Heart right ventricle (tissue), 16 donors: ENCODE data around the gene RLF. TPM values are rescaled to one million over a fixed set of nuclear protein-coding genes. Genes with fewer than 3 reads are reported as not detected.

ENCODE experiments used
- ATAC-seq, 8 donors: fragments of 200-7000 bp; cut with Tn5 transposase; one replicate each; pipeline ENCODE4 v1.9.1; 2020; ENCODE audit warnings: mild to moderate bottlenecking in 8 of 8, moderate library complexity in 8 of 8, moderate number of reproducible peaks in 1 of 8
- DNase-seq, 2 donors: peaks; one replicate each; pipeline ENCODE4 v3.0.0-alpha.2; 2020
- H3K27ac ChIP-seq, 10 donors: fragments of 200-600 bp; sonication (generic) in 2 of 10; one replicate each; pipeline versions ENCODE4 v1.5.0 to v1.8.0; 2020 to 2022; ENCODE audit warnings: mild to moderate bottlenecking in 3 of 10
- H3K27me3 ChIP-seq, 7 donors: fragments of 200-600 bp; one replicate each; pipeline ENCODE4 v1.8.0; 2021 to 2022; ENCODE audit warnings: mild to moderate bottlenecking in 2 of 7
- H3K36me3 ChIP-seq, 9 donors: fragments of 200-600 bp; sonication (generic) in 1 of 9; one replicate each; pipeline versions ENCODE4 v1.5.0 to v1.8.0; 2020 to 2022; ENCODE audit warnings: mild to moderate bottlenecking in 2 of 9
- H3K4me1 ChIP-seq, 9 donors: fragments of 200-600 bp; sonication (generic) in 1 of 9; one replicate each; pipeline versions ENCODE4 v1.5.0 to v1.8.0; 2020 to 2022; ENCODE audit warnings: mild to moderate bottlenecking in 4 of 9
- H3K4me3 ChIP-seq, 10 donors: fragments of 200-600 bp; sonication (generic) in 2 of 10; one replicate each; pipeline versions ENCODE4 v1.5.0 to v1.8.0; 2020 to 2022; ENCODE audit warnings: mild to moderate bottlenecking in 7 of 10, moderate library complexity in 2 of 10
- H3K9me3 ChIP-seq, 11 donors: fragments of 200-600 bp in 10 of 11; sonication (generic) in 2 of 11; one replicate each; pipeline versions ENCODE4 v1.5.0 to v1.8.0; 2013 to 2022; ENCODE audit warnings: mild to moderate bottlenecking in 2 of 11, control low read depth in 1 of 11, moderate library complexity in 1 of 11
- CTCF ChIP-seq, 9 donors: fragments of 200-600 bp; sonication (generic) in 2 of 9; IDR thresholded peaks; one replicate each; pipeline versions ENCODE4 v1.5.0 to v1.8.0; 2021 to 2022; ENCODE audit warnings: antibody characterized with exemption in 9 of 9, mild to moderate bottlenecking in 5 of 9, moderate library complexity in 1 of 9
- WGBS, 2 donors: extraction: QIAGEN DNeasy Blood & Tissue Kit; methylation state at CpG; one replicate each; pipeline ENCODE4 v1.1.7; 2013; ENCODE audit warnings: inconsistent platforms in 1 of 2; 5-methylcytosine and 5-hydroxymethylcytosine counted together
- intact Hi-C, 10 donors: fragments of 100-400 bp; cut with DNase I; formaldehyde crosslinking; loops; one replicate each; pipeline versions ENCODE4 v1.11.1 to v1.14.2; 2022
- long read RNA-seq, 3 donors: library from polyadenylated mRNA; unstranded; transcript quantifications; one replicate each; pipeline ENCODE4 v2.0.0, GENCODE V29; 2020 to 2021
- polyA plus RNA-seq, 2 donors: library from polyadenylated mRNA; stranded (reverse); fragments of 200-250 nt; gene quantifications; one replicate each; pipeline ENCODE4 v1.2.3, GENCODE V29; 2013
- total RNA-seq, 10 donors: library from RNA; stranded (reverse); fragmentation: NEBNext Ultra II Directional in 3 of 10; extraction: Animal tissue kit (Norgen Biotek cat#: 25700) in 3 of 10; gene quantifications; one replicate each; pipeline versions ENCODE4 v1.2.1 to v1.2.4, GENCODE V29; 2021 to 2023
- donor health status: Arrhythmogenic right ventricular cardiomyopathy.
- donor health status: ischemic (EF 13 %, LVEDD 7.1; RV severe dilation, severe dysfunction).
- donor health status: healthy with polysubstance abuse.
- donor health status: DM: no; HTN: yes; CAD: no.
- donor health status: DM: no; HTN: no; CAD: no.
- donor health status: ischemic (EF 25% LVEDD 6.9; RV normal size, moderate dysfunction).
- donor health status: ischemic (EF 25% LVEDD 5.7; RV mildly dilated, moderate dysfunction).
- donor health status: healthy.
- donor health status: DM: yes; HTN: yes; CAD: no.
- donor health status: Ischemic cardiomyopathy.
- donor health status: ischemic (EF 35%, LVEDD 5.7; RV mildly dilated, moderate dysfunction).
- donor health status: nonischemic (EF 11% LVEDD 7.7; RV severe dilation, severe dysfunction).
- donor health status: DM: yes; HTN: yes; CAD: no.
- donor health status: PGD.
- donor health status: ischemic (EF 29% LVEDD 5.4; RV normal size, mild dysfunction).
- donor health status: nonischemic (EF 23%, LVEDD 6.1; RV moderate dilation, normal function).

The RLF gene, protein sequence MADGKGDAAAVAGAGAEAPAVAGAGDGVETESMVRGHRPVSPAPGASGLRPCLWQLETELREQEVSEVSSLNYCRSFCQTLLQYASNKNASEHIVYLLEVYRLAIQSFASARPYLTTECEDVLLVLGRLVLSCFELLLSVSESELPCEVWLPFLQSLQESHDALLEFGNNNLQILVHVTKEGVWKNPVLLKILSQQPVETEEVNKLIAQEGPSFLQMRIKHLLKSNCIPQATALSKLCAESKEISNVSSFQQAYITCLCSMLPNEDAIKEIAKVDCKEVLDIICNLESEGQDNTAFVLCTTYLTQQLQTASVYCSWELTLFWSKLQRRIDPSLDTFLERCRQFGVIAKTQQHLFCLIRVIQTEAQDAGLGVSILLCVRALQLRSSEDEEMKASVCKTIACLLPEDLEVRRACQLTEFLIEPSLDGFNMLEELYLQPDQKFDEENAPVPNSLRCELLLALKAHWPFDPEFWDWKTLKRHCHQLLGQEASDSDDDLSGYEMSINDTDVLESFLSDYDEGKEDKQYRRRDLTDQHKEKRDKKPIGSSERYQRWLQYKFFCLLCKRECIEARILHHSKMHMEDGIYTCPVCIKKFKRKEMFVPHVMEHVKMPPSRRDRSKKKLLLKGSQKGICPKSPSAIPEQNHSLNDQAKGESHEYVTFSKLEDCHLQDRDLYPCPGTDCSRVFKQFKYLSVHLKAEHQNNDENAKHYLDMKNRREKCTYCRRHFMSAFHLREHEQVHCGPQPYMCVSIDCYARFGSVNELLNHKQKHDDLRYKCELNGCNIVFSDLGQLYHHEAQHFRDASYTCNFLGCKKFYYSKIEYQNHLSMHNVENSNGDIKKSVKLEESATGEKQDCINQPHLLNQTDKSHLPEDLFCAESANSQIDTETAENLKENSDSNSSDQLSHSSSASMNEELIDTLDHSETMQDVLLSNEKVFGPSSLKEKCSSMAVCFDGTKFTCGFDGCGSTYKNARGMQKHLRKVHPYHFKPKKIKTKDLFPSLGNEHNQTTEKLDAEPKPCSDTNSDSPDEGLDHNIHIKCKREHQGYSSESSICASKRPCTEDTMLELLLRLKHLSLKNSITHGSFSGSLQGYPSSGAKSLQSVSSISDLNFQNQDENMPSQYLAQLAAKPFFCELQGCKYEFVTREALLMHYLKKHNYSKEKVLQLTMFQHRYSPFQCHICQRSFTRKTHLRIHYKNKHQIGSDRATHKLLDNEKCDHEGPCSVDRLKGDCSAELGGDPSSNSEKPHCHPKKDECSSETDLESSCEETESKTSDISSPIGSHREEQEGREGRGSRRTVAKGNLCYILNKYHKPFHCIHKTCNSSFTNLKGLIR (N-terminal part only)
- total RNA-seq (10 to 100 TPM; 10.2 to 17.3 (median 12.6) TPM), polyA plus RNA-seq (1 to 10 TPM; 3.8 to 4.0 TPM)
- long read RNA-seq, donor 1, full-length matches to known transcripts, result 8 of 15 reads
- long read RNA-seq, donor 1, partial matches to known transcripts, result 3 of 15 reads
- long read RNA-seq, donor 1, other reads (novel, unspliced or antisense), result 4 of 15 reads
- long read RNA-seq, donor 2, full-length matches to known transcripts, result 11 of 17 reads
- long read RNA-seq, donor 2, partial matches to known transcripts, result 1 of 17 reads
- long read RNA-seq, donor 2, other reads (novel, unspliced or antisense), result 5 of 17 reads
- long read RNA-seq, donor 3, full-length matches to known transcripts, result 78 of 97 reads
- long read RNA-seq, donor 3, partial matches to known transcripts, result 1 of 97 reads
- long read RNA-seq, donor 3, other reads (novel, unspliced or antisense), result 18 of 97 reads

GRCh38 chr1:40161125-40161887 is at the start of gene RLF:
Gene RLF, plus strand, starts transcription at chr1:40161387. Its CDS starts 13 bp downstream, at chr1:40161400.
- WGBS, 2 donors, result 0% methylated on average over 61 to 62 of the region's 62 CpGs
- peak within 1 kb of the TSS; percentile 59 to 98 (median 92) for H3K27ac ChIP-seq
- H3K27me3 ChIP-seq, result no peaks in the 10 kb centered on the region
- peak; percentile 94 to 95 for DNase-seq
- intact Hi-C loops, result loop anchor here in 5 of 10 donors (2.0 to 10.0 kb wide), 4 partner anchors 73 to 151 kb away; partner anchors contain the start of gene ZMPSTE24 (in 2 of the 5)
- peak; percentile 99 to 100 (median 100) for ATAC-seq
- no peaks in the 10 kb centered on the region for H3K36me3 ChIP-seq
- no peak for TF ChIP-seq CTCF (IDR thresholded peaks at IDR 0.05)
- peak within 1 kb of the TSS; percentile 59 to 97 (median 90) for H3K4me3 ChIP-seq
- H3K9me3 ChIP-seq, result no peaks in the 10 kb centered on the region
- H3K4me1 ChIP-seq, result peaks cover 0 to 48% (median 40%) of the 10 kb centered on the region in 9 donors

GRCh38 chr1:40114400-40114799 is 46.8 kb upstream of the RLF start:
- ATAC-seq, result no peak
- intact Hi-C loops, result no loop called here
- H3K4me1 ChIP-seq, result no peaks in the 10 kb centered on the region
- H3K9me3 ChIP-seq, result peaks cover 0 to 24% (median 6%) of the 10 kb centered on the region in 11 donors
- WGBS, 2 donors, result 86 to 87% methylated on average over 3 of the region's 3 CpGs
- no peak overlapping the region for H3K27ac ChIP-seq
- peaks cover 0 to 49% (median 16%) of the 10 kb centered on the region in 7 donors for H3K27me3 ChIP-seq
- no peaks in the 10 kb centered on the region for H3K36me3 ChIP-seq
- no peak overlapping the region for H3K4me3 ChIP-seq
- TF ChIP-seq CTCF (IDR thresholded peaks at IDR 0.05), result no peak
- no peak for DNase-seq

DNA sequence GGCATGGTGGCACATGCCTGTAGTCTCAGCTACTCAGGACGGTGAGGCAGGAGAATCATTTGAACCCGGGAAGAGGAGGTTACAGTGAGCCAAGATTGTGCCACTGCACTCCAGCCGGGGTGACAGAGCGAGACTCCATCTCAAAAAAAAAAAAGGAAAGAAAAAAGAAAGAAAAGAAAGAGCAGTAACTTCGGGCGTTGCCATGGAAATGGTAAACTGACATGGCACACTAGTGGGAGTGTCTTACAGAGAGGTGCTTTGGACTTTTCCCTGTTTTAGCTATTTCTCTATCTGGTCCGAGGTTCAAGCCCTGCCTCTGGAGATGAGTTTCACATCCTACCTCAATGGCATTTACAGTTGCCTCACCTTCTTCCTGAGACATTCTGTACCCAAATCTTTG is 41.1 kb upstream of the RLF start:
- H3K27ac ChIP-seq, result no peak overlapping the region
- no peaks in the 10 kb centered on the region for H3K36me3 ChIP-seq
- intact Hi-C loops, result no loop called here
- ATAC-seq (no peak), DNase-seq (no peak)
- no peak overlapping the region for H3K4me3 ChIP-seq
- no peaks in the 10 kb centered on the region for H3K9me3 ChIP-seq
- TF ChIP-seq CTCF (IDR thresholded peaks at IDR 0.05), result no peak
- WGBS, 2 donors, result 86 to 87% methylated on average over 7 of the region's 7 CpGs
- H3K27me3 ChIP-seq, result peaks cover 0 to 37% (median 11%) of the 10 kb centered on the region in 7 donors
- no peaks in the 10 kb centered on the region for H3K4me1 ChIP-seq
